Stomach (tissue), 9 donors: ENCODE data around the gene ATXN2. TPM values are rescaled to one million over a fixed set of nuclear protein-coding genes. Genes with fewer than 3 reads are reported as not detected.
"Not testable (repeated sequence)": the region's sequence is repeated elsewhere in the genome, so short reads cannot be mapped to it uniquely, and the experiment has no call there.

Experiments used
- DNase-seq, 2 donors: peaks; one replicate each; pipeline versions ENCODE4 v3.0.0 to v3.0.0-alpha.2; 2013 to 2019
- H3K27ac ChIP-seq, 5 donors: fragments of 200-600 bp in 4 of 5; sonication (generic) in 4 of 5; one replicate each; pipeline ENCODE4 v1.5.1; 2013 to 2019; ENCODE audit warnings: mild to moderate bottlenecking in 1 of 5, moderate library complexity in 1 of 5
- H3K27me3 ChIP-seq, 3 donors: fragments of 200-600 bp; sonication (generic); one replicate each; pipeline ENCODE4 v1.5.1; 2017 to 2019; ENCODE audit warnings: mixed run types in 1 of 3
- H3K36me3 ChIP-seq, 4 donors: fragments of 200-600 bp; sonication (generic); 1 replicate in 3 of 4; 2 replicates in 1 of 4; pipeline ENCODE4 v1.5.1; 2016 to 2019
- H3K4me1 ChIP-seq, 4 donors: fragments of 200-600 bp; sonication (generic); one replicate each; pipeline ENCODE4 v1.5.1; 2016 to 2019
- H3K4me3 ChIP-seq, 4 donors: fragments of 200-600 bp; sonication (generic) in 3 of 4; one replicate each; pipeline ENCODE4 v1.5.1; 2016 to 2019; ENCODE audit warnings: mild to moderate bottlenecking in 1 of 4
- H3K9me3 ChIP-seq, 4 donors: fragments of 200-600 bp; sonication (generic); one replicate each; pipeline ENCODE4 v1.5.1; 2016 to 2019
- EP300 ChIP-seq: sonication (generic); formaldehyde crosslinking; IDR thresholded peaks from one replicate; pipeline ENCODE4 v1.6.1; 2017; ENCODE audit warnings: antibody characterized with exemption
- POLR2A ChIP-seq, 4 donors: fragments of 450-650 bp; IDR thresholded peaks; one replicate each; pipeline ENCODE4 v1.6.1; 2016; ENCODE audit warnings: antibody characterized with exemption in 4 of 4, control low read depth in 2 of 4, mild to moderate bottlenecking in 1 of 4, moderate library complexity in 1 of 4
- POLR2AphosphoS5 ChIP-seq, 3 donors: sonication (generic); formaldehyde crosslinking; IDR thresholded peaks; one replicate each; pipeline ENCODE4 v1.6.1; 2016; ENCODE audit warnings: antibody characterized with exemption in 3 of 3
- WGBS, 5 donors: extraction: QIAGEN DNeasy Blood & Tissue Kit in 3 of 5; methylation state at CpG; one replicate each; pipeline versions ENCODE4 v1.1.5 to v1.1.7; 2013 to 2018; 5-methylcytosine and 5-hydroxymethylcytosine counted together
- intact Hi-C: fragments of 100-400 bp; cut with DNase I; formaldehyde crosslinking; loops from one replicate; pipeline ENCODE4 v1.15.1; 2023; ENCODE audit warnings: low total_unique reads
- polyA plus RNA-seq, 3 donors: library from polyadenylated mRNA; stranded (reverse); fragments of 200-250 nt; gene quantifications; one replicate each; pipeline ENCODE4 v1.2.3, GENCODE V29; 2013
- total RNA-seq, 5 donors: library from RNA; depleted of rRNA; stranded (reverse); fragments of >200 nt; gene quantifications; one replicate each; pipeline versions ENCODE4 v1.1.0 to v1.2.3, GENCODE V29; 2014 to 2016
- TF ChIP-seq, protein P1 (sequence below), 7 experiments: fragments of 450-650 bp in 4 of 7; fragments of 200-600 bp in 3 of 7; sonication (generic) in 3 of 7; IDR thresholded peaks; one replicate each; pipeline ENCODE4 v1.5.1; 2016 to 2019; ENCODE audit warnings: antibody characterized with exemption in 7 of 7, control low read depth in 2 of 7, mild to moderate bottlenecking in 1 of 7
- donor health status: healthy with polysubstance abuse.
- donor health status: Bipolar disorder and iron deficiency.
- donor health status: healthy.

ATXN2 gene
- total and polyA plus RNA-seq, 8 donors = 11.1 to 131 (median 61.2) TPM

DNA sequence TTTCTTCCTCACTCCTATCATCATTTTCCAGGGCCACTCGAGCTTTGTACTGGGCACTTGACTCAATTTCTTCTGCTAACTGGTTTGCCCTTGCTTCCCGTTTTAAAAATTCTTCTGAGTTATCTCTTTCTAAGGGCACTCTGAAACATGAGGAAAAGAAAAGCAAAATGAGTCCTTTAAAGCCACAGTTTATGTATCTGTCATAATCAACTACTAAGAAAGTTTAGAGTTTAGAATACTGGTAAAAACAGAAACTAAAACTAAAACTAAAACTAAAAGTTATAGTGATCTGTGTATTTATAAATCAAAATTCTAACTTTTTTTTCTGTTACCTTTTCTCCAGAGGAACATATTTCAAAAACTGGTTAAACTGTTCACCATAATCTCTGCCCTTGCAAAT is 79.2 kb downstream of the ATXN2 start:
- DNase-seq = no peak
- TF ChIP-seq EP300 = no peak
- no peak for TF ChIP-seq POLR2A (IDR thresholded peaks at IDR 0.05)
- no peak for TF ChIP-seq POLR2AphosphoS5 (IDR thresholded peaks at IDR 0.05)
- TF ChIP-seq, protein P1, sequence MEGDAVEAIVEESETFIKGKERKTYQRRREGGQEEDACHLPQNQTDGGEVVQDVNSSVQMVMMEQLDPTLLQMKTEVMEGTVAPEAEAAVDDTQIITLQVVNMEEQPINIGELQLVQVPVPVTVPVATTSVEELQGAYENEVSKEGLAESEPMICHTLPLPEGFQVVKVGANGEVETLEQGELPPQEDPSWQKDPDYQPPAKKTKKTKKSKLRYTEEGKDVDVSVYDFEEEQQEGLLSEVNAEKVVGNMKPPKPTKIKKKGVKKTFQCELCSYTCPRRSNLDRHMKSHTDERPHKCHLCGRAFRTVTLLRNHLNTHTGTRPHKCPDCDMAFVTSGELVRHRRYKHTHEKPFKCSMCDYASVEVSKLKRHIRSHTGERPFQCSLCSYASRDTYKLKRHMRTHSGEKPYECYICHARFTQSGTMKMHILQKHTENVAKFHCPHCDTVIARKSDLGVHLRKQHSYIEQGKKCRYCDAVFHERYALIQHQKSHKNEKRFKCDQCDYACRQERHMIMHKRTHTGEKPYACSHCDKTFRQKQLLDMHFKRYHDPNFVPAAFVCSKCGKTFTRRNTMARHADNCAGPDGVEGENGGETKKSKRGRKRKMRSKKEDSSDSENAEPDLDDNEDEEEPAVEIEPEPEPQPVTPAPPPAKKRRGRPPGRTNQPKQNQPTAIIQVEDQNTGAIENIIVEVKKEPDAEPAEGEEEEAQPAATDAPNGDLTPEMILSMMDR (IDR thresholded peaks at IDR 0.05) = no peak
- Histone ChIP-seq H3K27ac (peak overlapping the region in 1 of 5 donors; percentile 33), H3K4me3 (no peak overlapping the region), H3K9me3 (no peaks in the 10 kb centered on the region), H3K36me3 (peaks cover 48 to 100% (median 98%) of the 10 kb centered on the region in 4 donors), H3K4me1 (no peaks in the 10 kb centered on the region), H3K27me3 (no peaks in the 10 kb centered on the region)
- WGBS, 5 donors = 76 to 85% (median 79%) methylated on average over 2 of the region's 2 CpGs
- intact Hi-C loops = no loop called here

DNA sequence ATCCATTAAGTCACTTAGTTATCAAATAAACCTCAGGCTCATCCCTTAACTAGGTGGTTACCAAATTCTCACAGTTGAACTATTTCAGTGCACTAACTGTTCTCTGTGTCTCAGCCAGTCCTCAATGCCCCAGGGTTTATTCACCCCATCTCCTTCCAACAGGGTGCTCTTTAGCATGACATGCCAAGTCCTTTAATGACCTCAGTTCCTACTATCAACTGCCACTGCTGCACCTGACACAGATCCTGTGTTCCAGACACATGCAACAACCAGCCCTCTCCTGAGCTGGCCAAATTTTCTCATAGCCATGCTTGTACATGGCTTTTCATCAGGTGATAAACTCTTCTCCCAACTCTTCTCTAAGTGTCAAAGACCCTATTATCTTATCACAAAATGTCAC is 80.0 kb downstream of the ATXN2 start:
- no peak for DNase-seq
- Histone ChIP-seq H3K27ac (no peak overlapping the region), H3K4me1 (no peaks in the 10 kb centered on the region), H3K4me3 (no peak overlapping the region), H3K36me3 (peaks cover 39 to 99% (median 94%) of the 10 kb centered on the region in 4 donors), H3K9me3 (no peaks in the 10 kb centered on the region), H3K27me3 (no peaks in the 10 kb centered on the region)
- intact Hi-C loops = no loop called here
- TF ChIP-seq POLR2AphosphoS5 (IDR thresholded peaks at IDR 0.05) (no peak), POLR2A (IDR thresholded peaks at IDR 0.05) (no peak), EP300 (no peak)
- TF ChIP-seq, protein P1 (IDR thresholded peaks at IDR 0.05) = no peak

DNA sequence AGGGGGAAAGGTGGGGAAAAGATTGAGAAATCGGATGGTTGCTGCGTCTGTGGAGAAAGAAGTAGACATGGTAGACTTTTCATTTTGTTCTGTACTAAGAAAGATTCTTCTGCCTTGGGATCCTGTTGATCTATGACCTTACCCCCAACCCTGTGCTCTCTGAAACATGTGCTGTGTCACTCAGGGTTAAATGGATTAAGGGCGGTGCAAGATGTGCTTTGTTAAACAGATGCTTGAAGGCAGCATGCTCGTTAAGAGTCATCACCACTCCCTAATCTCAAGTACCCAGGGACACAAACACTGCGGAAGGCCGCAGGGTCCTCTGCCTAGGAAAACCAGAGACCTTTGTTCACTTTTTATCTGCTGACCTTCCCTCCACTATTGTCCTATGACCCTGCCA is 91.4 kb downstream of the ATXN2 start:
- H3K27me3 ChIP-seq, DNase-seq, H3K4me3 ChIP-seq, H3K27ac ChIP-seq, H3K9me3 ChIP-seq, H3K4me1 ChIP-seq, intact Hi-C loops: not testable (repeated sequence)
- peaks cover 24 to 94% (median 92%) of the 10 kb centered on the region in 4 donors for H3K36me3 ChIP-seq
- WGBS, 5 donors = 85 to 98% (median 95%) methylated on average over 5 to 6 of the region's 6 CpGs

DNA sequence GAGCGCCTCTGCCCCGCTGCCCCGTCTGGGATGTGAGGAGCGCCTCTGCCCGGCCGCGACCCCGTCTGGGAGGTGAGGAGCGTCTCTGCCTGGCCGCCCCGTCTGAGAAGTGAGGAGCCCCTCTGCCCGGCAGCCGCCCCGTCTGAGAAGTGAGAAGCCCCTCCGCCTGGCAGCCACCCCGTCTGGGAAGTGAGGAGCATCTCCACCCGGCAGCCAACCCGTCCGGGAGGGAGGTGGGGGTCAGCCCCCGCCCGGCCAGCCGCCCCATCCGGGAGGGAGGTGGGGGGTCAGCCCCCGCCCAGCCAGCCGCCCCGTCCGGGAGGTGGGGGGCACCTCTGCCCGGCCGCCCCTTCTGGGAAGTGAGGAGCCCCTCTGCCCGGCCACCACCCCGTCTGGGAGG is 91.9 kb downstream of the ATXN2 start:
- peaks cover 20 to 94% (median 92%) of the 10 kb centered on the region in 4 donors for H3K36me3 ChIP-seq
- H3K4me3 ChIP-seq, H3K4me1 ChIP-seq, H3K27ac ChIP-seq, H3K27me3 ChIP-seq, intact Hi-C loops, H3K9me3 ChIP-seq, DNase-seq: not testable (repeated sequence)
- 96 to 100% (median 97%) methylated on average over 11 to 23 of the region's 31 CpGs; no CpG with 5 or more reads in 1 of the 5 donors for WGBS, 5 donors

DNA sequence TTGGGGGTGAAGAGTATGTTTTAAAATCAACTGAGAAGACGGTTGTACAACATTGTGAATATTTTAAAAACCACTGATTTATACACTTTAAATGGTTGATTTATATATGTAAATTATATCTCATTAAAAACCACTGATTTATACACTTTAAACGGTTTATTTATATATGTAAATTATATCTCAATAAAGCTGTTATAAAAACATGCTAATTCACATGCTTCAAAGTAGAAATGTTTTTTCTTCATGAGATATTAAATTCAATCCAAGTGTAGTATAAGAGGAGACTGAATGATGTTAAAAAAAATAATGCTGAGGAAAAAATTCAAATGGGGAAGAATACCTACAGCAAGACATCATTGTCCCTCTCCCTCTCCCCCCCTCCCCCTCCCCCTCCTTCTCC is 92.9 kb downstream of the ATXN2 start:
- TF ChIP-seq EP300 (no peak), POLR2AphosphoS5 (IDR thresholded peaks at IDR 0.05) (no peak), POLR2A (IDR thresholded peaks at IDR 0.05) (no peak)
- TF ChIP-seq, protein P1 (IDR thresholded peaks at IDR 0.05) = no peak
- no peak for DNase-seq
- no peak overlapping the region for H3K4me3 ChIP-seq
- intact Hi-C loops = no loop called here
- no peak overlapping the region for H3K27ac ChIP-seq
- no peaks in the 10 kb centered on the region for H3K4me1 ChIP-seq
- H3K9me3 ChIP-seq = no peaks in the 10 kb centered on the region
- H3K36me3 ChIP-seq = peaks cover 13 to 94% (median 92%) of the 10 kb centered on the region in 4 donors
- WGBS, 5 donors = 83 to 92% (median 90%) methylated on average over 2 of the region's 2 CpGs
- no peaks in the 10 kb centered on the region for H3K27me3 ChIP-seq
